Fibroblast of gingiva (primary cell): ENCODE results near the gene SLC25A12.
"Not testable (repeated sequence)": the region's sequence is repeated elsewhere in the genome, so short reads cannot be mapped to it uniquely, and the experiment has no call there.

ENCODE experiments used
- DNase-seq: peaks from one replicate; pipeline ENCODE4 v3.0.0-alpha.2; 2011; ENCODE audit warnings: low read depth

Gene SLC25A12

GRCh38 chr2:171788316-171788993, 105.6 kb downstream of the SLC25A12 start:
- DNase-seq, result no peak

- no peak for DNase-seq
Measured at GRCh38 chr2:171787333-171788072, 106.5 kb downstream of the SLC25A12 start.

- no peak for DNase-seq
Measured at GRCh38 chr2:171785450-171785849, 108.6 kb downstream of the SLC25A12 start.

- DNase-seq, result no peak
Measured at GRCh38 chr2:171778515-171778914, 115.5 kb downstream of the SLC25A12 start.

GRCh38 chr2:171774581-171774980, 119.5 kb downstream of the SLC25A12 start:
- DNase-seq, result not testable (repeated sequence)

- no peak for DNase-seq
Measured at GRCh38 chr2:171772373-171772772, 121.7 kb downstream of the SLC25A12 start.

- DNase-seq, result no peak
Measured at GRCh38 chr2:171771463-171771862, 122.6 kb downstream of the SLC25A12 start.

DNA sequence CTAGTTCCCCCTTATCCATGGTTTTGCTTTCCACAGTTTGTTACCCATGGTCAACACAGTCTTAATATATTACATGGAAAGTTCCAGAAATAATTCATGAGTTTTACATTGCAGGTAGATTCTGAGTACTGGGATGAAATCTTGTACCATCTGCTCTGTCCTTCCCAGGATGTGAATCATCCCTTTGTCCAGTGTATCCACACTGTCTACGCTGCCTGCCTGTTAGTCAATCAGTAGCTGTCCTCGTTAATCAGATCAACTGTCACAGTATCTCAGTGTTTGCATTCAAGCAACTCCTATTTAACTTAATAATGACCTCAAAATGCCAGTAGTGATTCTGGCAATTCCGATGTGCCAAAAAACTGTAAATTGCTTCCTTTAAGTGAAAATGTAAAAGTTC, 130.4 kb downstream of the SLC25A12 start:
- DNase-seq, result no peak

- peak; percentile 16 for DNase-seq
Measured at GRCh38 chr2:171762879-171763573, 131.0 kb downstream of the SLC25A12 start.

GRCh38 chr2:171761176-171761575, 132.9 kb downstream of the SLC25A12 start:
- not testable (repeated sequence) for DNase-seq

DNA sequence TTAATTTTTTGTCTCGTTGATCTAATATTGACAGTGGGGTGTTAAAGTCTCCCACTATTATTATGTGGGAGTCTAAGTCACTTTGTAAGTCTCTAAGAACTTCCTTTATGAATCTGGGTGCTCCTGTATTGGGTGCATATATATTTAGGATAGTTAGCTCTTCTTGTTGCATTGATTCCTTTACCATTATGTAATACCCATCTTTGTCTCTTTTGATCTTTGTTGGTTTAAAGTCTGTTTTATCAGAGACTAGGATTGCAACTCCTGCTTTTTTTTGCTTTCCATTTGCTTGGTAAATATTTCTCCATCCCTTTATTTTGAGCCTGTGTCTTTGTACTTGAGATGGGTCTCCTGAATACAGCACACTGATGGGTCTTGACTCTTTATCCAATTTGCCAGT, 135.3 kb downstream of the SLC25A12 start:
- DNase-seq, result not testable (repeated sequence)

DNA sequence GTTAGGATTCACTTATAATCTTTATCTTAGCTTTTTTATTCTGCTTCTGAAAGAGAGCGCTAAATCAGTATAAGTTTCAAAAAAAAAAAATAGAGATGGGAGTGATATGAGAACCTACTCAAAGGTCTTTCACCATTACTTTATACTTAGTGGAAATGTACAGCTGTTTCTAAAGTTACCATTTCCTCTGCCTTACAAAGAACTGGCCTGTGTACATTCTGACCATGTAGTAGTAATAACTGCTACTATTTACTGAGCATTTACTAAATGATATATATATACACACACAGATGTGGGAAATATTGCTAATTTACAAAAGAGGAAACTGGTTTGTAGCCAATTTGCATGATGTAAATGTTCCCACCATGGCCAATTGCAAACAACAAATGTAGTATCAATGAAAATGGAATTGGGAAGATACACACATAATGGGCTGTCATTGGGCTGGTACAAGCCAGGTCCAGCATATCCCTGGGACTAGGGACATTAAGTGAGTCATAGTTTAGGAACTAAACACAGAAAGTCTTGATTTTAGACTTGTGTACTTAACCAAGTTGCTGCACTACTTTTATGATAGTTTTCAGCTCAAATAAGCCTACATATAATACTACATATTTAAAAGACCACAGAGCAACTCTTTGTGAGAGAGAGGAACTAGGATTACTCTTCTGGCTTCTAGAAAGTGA, 139.6 kb downstream of the SLC25A12 start:
- DNase-seq, result no peak

DNA sequence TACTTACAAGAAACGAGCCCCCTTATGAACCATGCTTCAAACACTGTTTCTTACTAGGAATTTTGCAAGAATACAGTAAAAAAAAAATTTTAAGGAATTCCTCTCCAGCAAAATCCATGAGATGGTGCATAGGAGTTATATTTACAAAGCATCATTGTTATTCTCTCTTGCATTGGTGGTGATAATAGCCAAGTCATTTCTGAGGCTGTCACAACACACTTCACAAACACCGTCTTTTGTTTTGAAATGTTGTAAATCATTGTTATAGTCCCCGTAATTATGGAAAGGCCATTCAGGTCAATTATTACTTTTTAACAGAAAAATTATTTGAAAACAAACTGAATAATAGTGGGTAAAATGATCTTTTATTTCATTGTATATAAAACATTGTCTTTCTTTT, 146.7 kb downstream of the SLC25A12 start:
- no peak for DNase-seq

- no peak for DNase-seq
Measured at GRCh38 chr2:171745806-171746205, 148.2 kb downstream of the SLC25A12 start.

DNA sequence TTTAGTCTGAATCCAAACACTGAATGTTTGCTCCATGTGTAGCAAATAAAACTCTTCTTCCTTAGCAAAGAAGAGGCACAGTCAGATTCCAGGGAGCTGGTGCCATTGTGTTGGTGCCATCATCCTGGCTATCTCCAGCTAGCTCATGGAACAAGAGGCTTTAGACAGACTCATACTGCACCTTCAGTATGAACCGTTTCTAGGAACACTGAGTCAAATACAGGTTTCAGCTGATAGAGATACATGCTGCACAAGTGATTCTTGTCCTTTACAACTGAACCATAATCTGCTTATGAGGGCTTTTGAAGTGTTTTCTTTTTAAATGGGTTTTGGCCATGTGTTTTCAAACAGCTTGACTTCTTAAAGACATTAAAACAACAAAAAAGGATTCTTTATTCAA, 148.9 kb downstream of the SLC25A12 start:
- DNase-seq, result no peak

GRCh38 chr2:171742760-171743159, 151.3 kb downstream of the SLC25A12 start:
- DNase-seq, result no peak

DNA sequence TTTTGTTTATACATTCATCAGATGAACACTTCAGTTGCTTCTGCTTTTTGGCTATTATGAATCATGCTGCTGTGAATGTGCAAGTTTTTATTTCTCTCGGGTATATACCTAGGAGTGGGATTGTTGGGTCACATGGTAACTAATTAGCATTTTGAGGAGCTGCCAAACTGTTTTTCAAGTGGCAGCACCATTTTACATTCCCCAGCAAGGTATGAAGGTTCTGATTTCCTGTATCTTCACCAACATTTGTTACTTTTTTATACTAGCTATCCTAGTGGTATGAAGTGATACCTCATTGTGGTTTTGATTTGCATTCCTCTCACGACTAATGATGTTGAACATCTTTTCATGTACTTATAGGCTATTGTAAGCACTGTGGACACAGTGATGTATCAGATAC, 152.9 kb downstream of the SLC25A12 start:
- DNase-seq, result no peak

DNA sequence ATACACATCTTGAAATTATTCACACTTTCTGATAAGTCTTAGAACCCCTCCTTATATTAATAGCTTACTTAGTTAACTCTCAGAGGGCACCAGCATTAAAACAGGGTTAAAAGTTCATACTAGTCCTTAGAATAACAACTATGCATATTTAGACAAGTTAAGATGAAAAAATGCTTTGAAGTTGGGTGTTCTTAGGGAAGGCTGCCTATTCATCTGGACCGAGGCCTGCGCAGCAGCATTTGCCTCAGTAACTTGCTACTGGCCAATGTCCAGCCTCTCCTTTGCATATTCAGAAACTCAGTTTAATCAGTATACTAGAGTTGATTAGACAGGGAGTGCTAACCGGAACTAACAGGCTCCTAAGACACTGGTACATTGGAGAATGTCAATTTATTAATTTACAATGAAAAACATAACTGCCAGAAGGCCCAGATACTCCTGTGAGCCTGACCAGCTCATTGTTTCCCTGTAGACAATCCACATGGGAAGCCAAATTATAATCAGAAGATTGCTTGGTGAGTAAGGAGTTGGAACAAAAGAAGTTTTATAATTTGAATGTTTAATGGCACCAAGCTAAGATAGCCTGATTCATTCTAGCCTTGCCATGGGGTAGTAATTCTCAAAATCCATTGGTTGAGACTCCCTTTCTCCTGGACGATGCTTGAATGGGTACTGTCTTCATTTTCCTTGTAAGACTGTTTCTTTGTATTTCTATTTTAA, 157.9 kb downstream of the SLC25A12 start:
- no peak for DNase-seq
